B cell (primary cell): Measurements from ENCODE around the gene TMEM266. TPM values are rescaled to one million over a fixed set of nuclear protein-coding genes. Genes with fewer than 3 reads are reported as not detected.

Experiments
- ATAC-seq: fragments of 200-7000 bp; cut with Tn5 transposase; one replicate; pipeline ENCODE4 v1.10.0; 2021; ENCODE audit warnings: low read depth, mild to moderate bottlenecking, moderate number of reproducible peaks, moderate library complexity
- CTCF ChIA-PET: fragments of 350-600 bp; sonication (Branson Sonifier 250); formaldehyde crosslinking; loops from one replicate; lab custom pipeline; 2021; ENCODE audit warnings: antibody characterized with exemption, inconsistent platforms; lab: Charles Lee
- POLR2A ChIA-PET: fragments of 350-600 bp; sonication (Branson Sonifier 250); formaldehyde crosslinking; loops from one replicate; lab custom pipeline; 2021; ENCODE audit warnings: antibody characterized with exemption; lab: Charles Lee
- DNase-seq: peaks from one replicate; pipeline ENCODE4 v3.0.0; 2013
- H2AFZ ChIP-seq: 2 replicates; pipeline ENCODE4 v1.6.1; 2012; ENCODE audit warnings: mild to moderate bottlenecking, low read depth, low read length; ENCODE audit not compliant: insufficient read depth, poor library complexity, severe bottlenecking
- H3K27ac ChIP-seq, 2 donors: 1 replicate in 1 of 2; 2 replicates in 1 of 2; pipeline ENCODE4 v1.5.1; 2012 to 2013; ENCODE audit warnings: low read length in 2 of 2, mild to moderate bottlenecking in 2 of 2, moderate library complexity in 1 of 2
- H3K27me3 ChIP-seq, 4 experiments: fragments of 200-600 bp in 1 of 4; sonication (generic) in 1 of 4; replicated peaks in 1 of 4; 1 replicate in 2 of 4; 2 replicates in 2 of 4; pipeline versions ENCODE4 v1.6.1 to v1.7.0; 2013 to 2016; ENCODE audit warnings: low read length in 3 of 4, mild to moderate bottlenecking in 2 of 4, mixed read lengths in 1 of 4, moderate library complexity in 1 of 4; ENCODE audit not compliant: insufficient read depth in 4 of 4, control insufficient read depth in 3 of 4; ENCODE audit errors: control extremely low read depth in 1 of 4
- H3K36me3 ChIP-seq, 2 experiments: replicated peaks in 1 of 2; 1 replicate in 1 of 2; 2 replicates in 1 of 2; pipeline versions ENCODE4 v1.6.1 to v1.7.1; 2013; ENCODE audit warnings: low read length in 1 of 2; ENCODE audit not compliant: insufficient read depth in 2 of 2, control insufficient read depth in 1 of 2; ENCODE audit errors: control extremely low read depth in 1 of 2, extremely low read depth in 1 of 2
- H3K4me1 ChIP-seq, 2 donors: fragments of 200-600 bp in 1 of 2; sonication (generic) in 1 of 2; 1 replicate in 1 of 2; 2 replicates in 1 of 2; pipeline versions ENCODE4 v1.5.1 to v1.6.1; 2013 to 2017; ENCODE audit warnings: low read length in 2 of 2; ENCODE audit not compliant: control insufficient read depth in 2 of 2, insufficient read depth in 2 of 2
- H3K4me2 ChIP-seq: replicated peaks from 2 replicates; pipeline ENCODE3; 2012; ENCODE audit warnings: mild to moderate bottlenecking, low read depth, low read length; ENCODE audit not compliant: poor library complexity, severe bottlenecking
- H3K4me3 ChIP-seq, 5 experiments: fragments of 200-600 bp in 1 of 5; sonication (generic) in 1 of 5; 1 replicate in 3 of 5; 2 replicates in 2 of 5; pipeline versions ENCODE4 v1.5.1 to v1.7.0; 2011 to 2016; ENCODE audit warnings: low read length in 4 of 5, mild to moderate bottlenecking in 4 of 5, low read depth in 2 of 5, control low read depth in 1 of 5, moderate library complexity in 1 of 5; ENCODE audit not compliant: insufficient read depth in 1 of 5; ENCODE audit errors: control extremely low read depth in 1 of 5, extremely low read depth in 1 of 5
- H3K79me2 ChIP-seq: fragments of 200-600 bp; sonication (generic); one replicate; pipeline ENCODE4 v1.6.0; 2016; ENCODE audit warnings: low read length; ENCODE audit not compliant: control insufficient read depth, insufficient read depth
- H3K9ac ChIP-seq: fragments of 200-600 bp; sonication (generic); 2 replicates; pipeline ENCODE4 v1.6.1; 2017; ENCODE audit warnings: mild to moderate bottlenecking, low read length, moderate library complexity
- H3K9me3 ChIP-seq, 3 donors: one replicate each; pipeline versions ENCODE4 v1.6.1 to v1.7.1; 2013; ENCODE audit warnings: low read length in 2 of 3; ENCODE audit not compliant: control insufficient read depth in 2 of 3, insufficient read depth in 1 of 3; ENCODE audit errors: control extremely low read depth in 1 of 3
- H4K20me1 ChIP-seq: 2 replicates; pipeline ENCODE4 v1.6.0; 2012; ENCODE audit warnings: mild to moderate bottlenecking, low read length; ENCODE audit not compliant: insufficient read depth, control insufficient read depth, poor library complexity, severe bottlenecking
- H3K27ac Mint-ChIP-seq: one replicate; pipeline ENCODE4 v1.8.0; 2021; ENCODE audit warnings: mixed read lengths
- H3K27me3 Mint-ChIP-seq: one replicate; pipeline ENCODE4 v1.8.0; 2021; ENCODE audit warnings: mixed read lengths
- H3K4me1 Mint-ChIP-seq: one replicate; pipeline ENCODE4 v1.8.0; 2021; ENCODE audit warnings: mixed read lengths
- H3K4me3 Mint-ChIP-seq: one replicate; pipeline ENCODE4 v1.8.0; 2021; ENCODE audit warnings: mixed read lengths
- H3K9me3 Mint-ChIP-seq: one replicate; pipeline ENCODE4 v1.8.0; 2022; ENCODE audit warnings: mixed read lengths; ENCODE audit not compliant: insufficient read depth
- CTCF ChIP-seq: fragments of 200-600 bp; IDR thresholded peaks from one replicate; pipeline ENCODE4 v1.8.0; 2022; ENCODE audit warnings: antibody characterized with exemption, mild to moderate bottlenecking
- EZH2 ChIP-seq: IDR thresholded peaks from 2 replicates; pipeline ENCODE4 v1.6.1; 2012; ENCODE audit warnings: borderline replicate concordance, low read depth, mild to moderate bottlenecking, moderate library complexity, low read length; ENCODE audit not compliant: insufficient read depth, poor library complexity, severe bottlenecking
- WGBS: methylation state at CpG from one replicate; pipeline ENCODE4 v1.1.5; 2013; ENCODE audit warnings: missing lambda C conversion rate; ENCODE audit not compliant: insufficient coverage; 5-methylcytosine and 5-hydroxymethylcytosine counted together
- intact Hi-C: fragments of 100-400 bp; cut with micrococcal nuclease; formaldehyde crosslinking; loops from one replicate; pipeline ENCODE4 v1.10.0; 2022
- polyA plus RNA-seq: library from polyadenylated mRNA; depleted of rRNA; stranded (reverse); fragments of >200 nt; gene quantifications from 2 replicates; pipeline ENCODE4 v1.2.3, GENCODE V29; 2012
- total RNA-seq, 2 donors: library from RNA; stranded (reverse); fragments of 120-200 nt in 1 of 2; gene quantifications; 1 replicate in 1 of 2; 2 replicates in 1 of 2; pipeline versions ENCODE4 v1.2.3 to v1.2.4, GENCODE V29; 2013 to 2022

Gene TMEM266
- total and polyA plus RNA-seq, 2 donors (not counting 1 experiment from before 2014, with no cell fraction given): not detected

DNA sequence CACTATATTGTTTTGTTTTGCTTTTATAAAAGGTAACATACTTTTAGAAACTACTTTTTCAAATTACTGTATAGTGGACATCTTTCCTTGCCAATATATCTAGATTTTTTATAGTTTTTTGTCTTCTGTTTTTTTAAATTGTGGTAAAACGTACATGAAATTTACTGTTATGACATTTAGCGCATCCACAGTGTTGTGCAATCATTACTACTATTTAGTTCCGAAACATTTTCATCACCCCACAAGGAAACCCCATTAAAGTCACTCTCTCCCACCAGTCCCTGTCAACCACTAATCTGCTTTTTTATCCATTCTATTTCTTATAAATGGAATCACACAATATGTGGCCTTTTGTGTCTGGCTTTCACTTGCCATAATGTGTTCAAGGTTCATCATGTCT, 54.8 kb downstream of the TMEM266 start:
- WGBS: 83% methylated on average over 1 of the region's 3 CpGs
- H3K4me3 ChIP-seq: no peak overlapping the region
- no peak overlapping the region for H3K27ac ChIP-seq
- no peaks in the 10 kb centered on the region for H4K20me1 ChIP-seq
- no peaks in the 10 kb centered on the region for H3K27me3 ChIP-seq
- H3K4me1 Mint-ChIP-seq: no peaks in the 10 kb centered on the region
- no peaks in the 10 kb centered on the region for H3K9me3 ChIP-seq
- H3K36me3 ChIP-seq: no peaks in the 10 kb centered on the region
- H2AFZ ChIP-seq: no peak overlapping the region
- TF ChIP-seq CTCF (no peak), EZH2 (no peak)
- H3K4me3 Mint-ChIP-seq: no peak overlapping the region
- H3K27me3 Mint-ChIP-seq: peaks cover 21% of the 10 kb centered on the region
- no peak overlapping the region for H3K27ac Mint-ChIP-seq
- intact Hi-C loops: no loop called here
- H3K4me2 ChIP-seq: no peak overlapping the region
- no peaks in the 10 kb centered on the region for H3K4me1 ChIP-seq
- ChIA-PET POLR2A (no interaction called here), CTCF (no interaction called here)
- ATAC-seq: no peak
- H3K9me3 Mint-ChIP-seq: no peaks in the 10 kb centered on the region
- no peak overlapping the region for H3K9ac ChIP-seq
- no peaks in the 10 kb centered on the region for H3K79me2 ChIP-seq
- DNase-seq: no peak

DNA sequence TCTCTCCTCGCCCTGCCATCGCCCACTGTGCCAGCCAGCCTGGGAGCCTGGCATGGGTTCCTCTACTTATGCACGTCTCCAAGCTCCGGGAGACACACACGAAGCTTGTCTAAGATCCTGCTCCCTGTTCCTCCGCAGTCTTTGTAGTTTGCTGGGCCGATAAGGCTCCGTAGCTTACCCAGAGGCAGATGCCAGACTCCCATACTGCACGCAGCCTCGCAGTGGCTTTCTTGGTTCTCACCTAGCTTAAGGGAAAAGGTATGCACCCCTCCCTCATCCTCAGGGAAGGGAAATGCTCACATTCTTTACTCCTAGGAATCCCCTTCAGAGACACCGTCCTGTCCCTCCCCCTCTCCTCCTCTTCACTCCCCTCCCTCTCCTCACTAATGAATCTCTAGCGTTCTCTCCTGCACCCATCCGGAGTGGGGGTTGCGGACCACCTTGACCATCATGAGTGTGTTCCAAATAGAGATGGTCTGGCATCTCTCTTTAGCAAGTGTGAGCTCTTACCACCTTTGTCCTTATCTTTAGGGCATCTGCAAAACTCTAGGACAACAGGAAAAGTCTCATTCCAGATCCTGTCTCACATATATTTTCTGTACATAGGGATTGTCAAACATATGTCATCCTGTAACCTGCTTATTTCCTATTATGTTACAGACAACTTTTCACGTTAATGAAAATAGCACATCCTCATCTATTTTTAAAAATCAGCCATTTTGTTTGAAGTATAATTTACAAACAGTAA, 56.5 kb downstream of the TMEM266 start:
- no peak overlapping the region for H3K27ac Mint-ChIP-seq
- Histone ChIP-seq H3K36me3 (no peaks in the 10 kb centered on the region), H2AFZ (no peak overlapping the region), H3K4me1 (no peaks in the 10 kb centered on the region), H3K79me2 (no peaks in the 10 kb centered on the region), H4K20me1 (no peaks in the 10 kb centered on the region), H3K4me3 (no peak overlapping the region), H3K9me3 (no peaks in the 10 kb centered on the region), H3K9ac (no peak overlapping the region), H3K27me3 (no peaks in the 10 kb centered on the region), H3K4me2 (no peak overlapping the region), H3K27ac (no peak overlapping the region)
- no peaks in the 10 kb centered on the region for H3K9me3 Mint-ChIP-seq
- POLR2A ChIA-PET: no interaction called here
- TF ChIP-seq EZH2: no peak
- no peak for TF ChIP-seq CTCF
- H3K27me3 Mint-ChIP-seq: peaks cover 21% of the 10 kb centered on the region
- ATAC-seq (no peak), DNase-seq (no peak)
- intact Hi-C loops: no loop called here
- no peaks in the 10 kb centered on the region for H3K4me1 Mint-ChIP-seq
- H3K4me3 Mint-ChIP-seq: no peak overlapping the region
- 85% methylated on average over 13 of the region's 15 CpGs for WGBS
- CTCF ChIA-PET: interaction anchor here (0.7 kb wide), 2 partner anchors 23 to 27 kb away, joined by 3 to 4 read pairs; no protein-coding TSS in a partner anchor
